ENCODE measurements around the gene HASPIN. TPM values are rescaled to one million over a fixed set of nuclear protein-coding genes. Genes with fewer than 3 reads are reported as not detected.

The HASPIN gene
- total and polyA plus RNA-seq, 7 donors, result under 0.01 to 3.5 (median 0.55) TPM; not detected in 1

GRCh38 chr17:3755335-3756030 is 31.8 kb downstream of the HASPIN start:
- Histone ChIP-seq H3K4me1 (peaks cover 0 to 11% (median 0%) of the 10 kb centered on the region in 4 donors), H3K27ac (no peak overlapping the region), H3K27me3 (peaks cover 10 to 25% (median 12%) of the 10 kb centered on the region in 3 donors), H3K9me3 (peaks cover 0 to 4% (median under 1%) of the 10 kb centered on the region in 4 donors), H3K4me3 (no peak overlapping the region), H3K36me3 (no peaks in the 10 kb centered on the region)
- intact Hi-C loops (cut with DNase I), result no loop called here
- no peak for TF ChIP-seq POLR2AphosphoS5 (IDR thresholded peaks at IDR 0.05)
- no peak for TF ChIP-seq POLR2A (IDR thresholded peaks at IDR 0.05)
- no peak for TF ChIP-seq CTCF (IDR thresholded peaks at IDR 0.05)
- no peak for TF ChIP-seq EP300 (IDR thresholded peaks at IDR 0.05)
- WGBS, 2 donors, result 41 to 67% methylated on average over 20 of the region's 20 CpGs
- DNase-seq, result no peak

- H3K4me1 ChIP-seq, result peaks cover 0 to 5% (median 0%) of the 10 kb centered on the region in 4 donors
- H3K4me3 ChIP-seq, result no peak overlapping the region
- peaks cover 0 to 4% (median under 1%) of the 10 kb centered on the region in 4 donors for H3K9me3 ChIP-seq
- TF ChIP-seq CTCF (IDR thresholded peaks at IDR 0.05), result no peak
- TF ChIP-seq EP300 (IDR thresholded peaks at IDR 0.05), result no peak
- TF ChIP-seq POLR2AphosphoS5 (IDR thresholded peaks at IDR 0.05), result no peak
- TF ChIP-seq POLR2A (IDR thresholded peaks at IDR 0.05), result no peak
- no peaks in the 10 kb centered on the region for H3K36me3 ChIP-seq
- intact Hi-C loops (cut with DNase I), result no loop called here
- 91% methylated on average over 6 of the region's 6 CpGs for WGBS, 2 donors
- no peak overlapping the region for H3K27ac ChIP-seq
- peaks cover 5 to 10% (median 5%) of the 10 kb centered on the region in 3 donors for H3K27me3 ChIP-seq
- DNase-seq, result no peak
Measured at GRCh38 chr17:3759597-3760216, 36.0 kb downstream of the HASPIN start.

GRCh38 chr17:3761036-3761917 is 37.6 kb downstream of the HASPIN start:
- Histone ChIP-seq H3K36me3 (no peaks in the 10 kb centered on the region), H3K4me1 (no peaks in the 10 kb centered on the region), H3K9me3 (peaks cover 0 to 4% (median under 1%) of the 10 kb centered on the region in 4 donors), H3K27ac (no peak overlapping the region), H3K27me3 (no peaks in the 10 kb centered on the region), H3K4me3 (no peak overlapping the region)
- TF ChIP-seq CTCF (IDR thresholded peaks at IDR 0.05) (no peak), POLR2AphosphoS5 (IDR thresholded peaks at IDR 0.05) (no peak), POLR2A (IDR thresholded peaks at IDR 0.05) (no peak), EP300 (IDR thresholded peaks at IDR 0.05) (no peak)
- no peak for DNase-seq
- intact Hi-C loops (cut with DNase I), result no loop called here
- WGBS, 2 donors, result 88 to 92% methylated on average over 23 of the region's 23 CpGs

- Histone ChIP-seq H3K36me3 (no peaks in the 10 kb centered on the region), H3K4me1 (no peaks in the 10 kb centered on the region), H3K9me3 (peaks cover 0 to 4% (median under 1%) of the 10 kb centered on the region in 4 donors), H3K4me3 (no peak overlapping the region), H3K27me3 (no peaks in the 10 kb centered on the region), H3K27ac (no peak overlapping the region)
- 81 to 83% methylated on average over 16 of the region's 16 CpGs for WGBS, 2 donors
- TF ChIP-seq POLR2AphosphoS5 (IDR thresholded peaks at IDR 0.05) (no peak), CTCF (IDR thresholded peaks at IDR 0.05) (no peak), EP300 (IDR thresholded peaks at IDR 0.05) (no peak), POLR2A (IDR thresholded peaks at IDR 0.05) (no peak)
- no peak for DNase-seq
- intact Hi-C loops (cut with DNase I), result no loop called here
Measured at GRCh38 chr17:3761918-3762380, 38.2 kb downstream of the HASPIN start.
